Left renal pelvis (tissue), 4 donors: ENCODE measurements around the gene HOOK2. TPM values are rescaled to one million over a fixed set of nuclear protein-coding genes. Genes with fewer than 3 reads are reported as not detected.

Experiments used
- DNase-seq, 4 donors: peaks; one replicate each; pipeline ENCODE4 v3.0.0-alpha.2; 2013; ENCODE audit warnings: low read depth in 4 of 4, low spot score in 3 of 4
- polyA plus RNA-seq, 4 donors: library from polyadenylated mRNA; unstranded; fragments of 120-200 nt; gene quantifications; one replicate each; pipeline ENCODE4 v1.2.1, GENCODE V29; 2013; ENCODE audit not compliant: insufficient read length in 4 of 4

Gene HOOK2
- polyA plus RNA-seq, 4 donors: 17.8 to 90.4 (median 45.4) TPM

DNA sequence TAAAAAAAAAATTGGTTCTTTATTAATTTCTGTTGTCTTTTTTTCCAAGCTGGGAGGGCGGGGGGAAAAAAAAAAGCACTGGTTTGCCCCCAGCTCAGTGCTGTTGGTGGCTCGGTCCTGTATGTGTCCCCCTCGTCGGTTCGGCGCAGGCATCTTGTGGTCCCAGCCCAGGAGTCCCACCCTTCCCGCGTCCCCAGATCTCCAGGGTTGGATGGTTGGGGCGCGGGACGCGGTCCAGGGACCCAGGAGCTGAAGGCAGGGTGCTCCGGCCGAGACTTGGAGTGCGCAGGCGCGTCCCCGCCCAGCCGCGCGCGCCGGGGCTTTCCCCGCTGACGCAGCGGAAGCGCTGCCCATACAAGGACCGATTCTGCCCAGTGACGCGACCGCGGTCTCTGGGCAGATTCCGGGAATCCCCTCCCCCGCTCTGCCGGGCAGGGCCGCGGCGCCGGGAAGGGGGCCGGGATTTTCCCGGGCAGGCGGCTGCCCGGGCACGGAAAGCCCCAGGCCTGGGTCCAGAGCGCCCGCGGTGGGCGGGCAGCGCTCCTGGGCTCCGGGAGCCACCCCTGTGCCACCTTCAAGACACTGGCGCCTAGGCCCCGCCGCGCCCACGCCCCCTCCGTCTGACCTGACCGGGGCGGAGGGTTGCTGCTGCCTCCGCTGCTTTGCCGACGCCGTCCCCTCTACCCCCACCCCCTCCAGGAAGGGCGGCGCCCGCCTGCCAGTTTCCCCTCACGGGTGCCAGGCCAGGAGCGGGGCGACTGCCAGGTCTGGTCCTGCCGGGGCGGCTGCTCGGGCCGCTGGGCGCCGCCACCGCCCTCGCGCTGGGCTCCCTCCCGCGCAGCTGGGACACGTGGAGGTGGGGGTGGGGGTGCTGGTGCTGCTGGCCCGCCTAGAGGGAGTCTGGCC lies 18.2 kb upstream of the HOOK2 start:
- DNase-seq: peak in 2 of 4 donors; percentile 87 to 89

- DNase-seq: no peak
Measured at GRCh38 chr19:12792853-12793289, 17.5 kb upstream of the HOOK2 start.

DNA sequence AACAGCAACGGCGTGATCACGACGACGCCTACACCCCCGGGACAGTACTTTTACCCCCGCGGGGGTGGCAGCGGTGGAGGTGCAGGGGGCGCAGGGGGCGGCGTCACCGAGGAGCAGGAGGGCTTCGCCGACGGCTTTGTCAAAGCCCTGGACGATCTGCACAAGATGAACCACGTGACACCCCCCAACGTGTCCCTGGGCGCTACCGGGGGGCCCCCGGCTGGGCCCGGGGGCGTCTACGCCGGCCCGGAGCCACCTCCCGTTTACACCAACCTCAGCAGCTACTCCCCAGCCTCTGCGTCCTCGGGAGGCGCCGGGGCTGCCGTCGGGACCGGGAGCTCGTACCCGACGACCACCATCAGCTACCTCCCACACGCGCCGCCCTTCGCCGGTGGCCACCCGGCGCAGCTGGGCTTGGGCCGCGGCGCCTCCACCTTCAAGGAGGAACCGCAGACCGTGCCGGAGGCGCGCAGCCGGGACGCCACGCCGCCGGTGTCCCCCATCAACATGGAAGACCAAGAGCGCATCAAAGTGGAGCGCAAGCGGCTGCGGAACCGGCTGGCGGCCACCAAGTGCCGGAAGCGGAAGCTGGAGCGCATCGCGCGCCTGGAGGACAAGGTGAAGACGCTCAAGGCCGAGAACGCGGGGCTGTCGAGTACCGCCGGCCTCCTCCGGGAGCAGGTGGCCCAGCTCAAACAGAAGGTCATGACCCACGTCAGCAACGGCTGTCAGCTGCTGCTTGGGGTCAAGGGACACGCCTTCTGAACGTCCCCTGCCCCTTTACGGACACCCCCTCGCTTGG lies 16.9 kb upstream of the HOOK2 start:
- DNase-seq: no peak

GRCh38 chr19:12791345-12792050 lies 16.1 kb upstream of the HOOK2 start, which contains the start of gene JUNB:
TSS of gene JUNB (plus strand) at chr19:12791486. CDS start at chr19:12791772, 286 bp downstream.
- peak in 2 of 4 donors; percentile 80 to 85 for DNase-seq

DNA sequence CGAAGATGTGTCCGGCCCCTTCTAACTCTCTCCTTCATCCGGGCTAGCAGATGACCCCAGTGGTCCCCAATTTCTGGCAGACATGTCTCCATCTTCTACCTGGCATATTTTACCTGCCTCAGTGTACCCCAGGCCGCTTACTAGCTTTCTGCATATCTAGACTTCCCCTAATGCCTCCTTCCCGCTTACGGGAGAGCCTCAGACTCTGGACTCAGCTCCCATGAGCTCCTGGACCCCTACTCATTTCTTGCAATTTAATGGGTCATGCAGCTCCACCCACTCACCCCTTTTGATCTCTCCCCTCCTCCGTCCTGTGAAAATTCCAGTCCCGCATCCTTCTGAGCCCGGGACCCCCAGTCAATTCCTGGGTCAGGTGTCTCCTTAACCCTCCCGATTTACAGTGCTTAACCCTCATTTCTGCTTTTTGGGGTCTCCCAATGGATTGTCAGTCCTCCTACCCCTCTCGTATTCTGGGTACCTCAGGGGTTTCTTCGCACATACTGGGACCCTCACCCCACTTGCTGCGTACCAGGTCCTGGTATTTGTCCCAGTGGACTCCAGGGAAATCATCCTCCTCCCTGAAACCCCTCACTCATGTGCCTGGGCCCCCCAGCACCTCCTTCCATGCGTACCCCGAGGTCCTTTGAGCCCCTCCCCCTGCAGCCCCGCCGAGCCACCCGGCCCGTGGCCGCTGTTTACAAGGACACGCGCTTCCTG lies 15.4 kb upstream of the HOOK2 start:
- DNase-seq: no peak

DNA sequence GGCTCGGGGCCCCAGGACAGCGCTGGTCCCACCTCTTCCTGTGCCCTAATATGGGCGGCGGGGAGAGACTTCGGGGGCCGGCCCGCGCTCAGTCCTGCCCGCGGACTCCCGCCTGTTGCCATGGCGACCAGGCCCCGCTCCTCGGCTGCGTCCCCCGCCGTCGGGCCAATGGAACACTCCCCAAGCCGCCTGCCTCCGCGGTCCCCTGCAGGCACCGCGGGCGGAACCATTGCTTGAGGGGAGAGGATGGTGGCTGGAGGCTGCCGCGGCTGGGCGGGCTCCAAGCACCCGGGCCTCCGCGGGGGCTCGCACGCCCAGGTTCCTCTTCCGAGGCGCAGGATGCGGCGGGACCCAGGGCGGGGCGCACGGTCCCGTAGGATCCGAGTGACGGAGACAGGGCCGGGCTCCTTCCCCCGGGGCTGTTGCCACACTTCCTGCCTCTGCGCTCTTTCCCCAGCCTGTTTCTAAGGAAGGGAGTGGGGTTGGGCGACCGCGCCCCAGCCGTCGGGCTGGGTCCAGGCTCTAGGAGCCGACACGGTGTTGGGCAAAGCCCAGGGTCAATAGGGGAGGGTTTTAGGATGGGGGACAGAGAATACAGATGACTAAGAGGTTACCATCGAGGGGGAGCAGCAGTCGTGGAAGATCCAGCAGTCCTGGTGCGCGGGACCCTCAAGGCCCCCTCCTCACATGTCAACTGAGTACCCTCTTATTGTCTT lies 14.7 kb upstream of the HOOK2 start:
- DNase-seq: peak in 3 of 4 donors; percentile 84 to 92 (median 87)

DNA sequence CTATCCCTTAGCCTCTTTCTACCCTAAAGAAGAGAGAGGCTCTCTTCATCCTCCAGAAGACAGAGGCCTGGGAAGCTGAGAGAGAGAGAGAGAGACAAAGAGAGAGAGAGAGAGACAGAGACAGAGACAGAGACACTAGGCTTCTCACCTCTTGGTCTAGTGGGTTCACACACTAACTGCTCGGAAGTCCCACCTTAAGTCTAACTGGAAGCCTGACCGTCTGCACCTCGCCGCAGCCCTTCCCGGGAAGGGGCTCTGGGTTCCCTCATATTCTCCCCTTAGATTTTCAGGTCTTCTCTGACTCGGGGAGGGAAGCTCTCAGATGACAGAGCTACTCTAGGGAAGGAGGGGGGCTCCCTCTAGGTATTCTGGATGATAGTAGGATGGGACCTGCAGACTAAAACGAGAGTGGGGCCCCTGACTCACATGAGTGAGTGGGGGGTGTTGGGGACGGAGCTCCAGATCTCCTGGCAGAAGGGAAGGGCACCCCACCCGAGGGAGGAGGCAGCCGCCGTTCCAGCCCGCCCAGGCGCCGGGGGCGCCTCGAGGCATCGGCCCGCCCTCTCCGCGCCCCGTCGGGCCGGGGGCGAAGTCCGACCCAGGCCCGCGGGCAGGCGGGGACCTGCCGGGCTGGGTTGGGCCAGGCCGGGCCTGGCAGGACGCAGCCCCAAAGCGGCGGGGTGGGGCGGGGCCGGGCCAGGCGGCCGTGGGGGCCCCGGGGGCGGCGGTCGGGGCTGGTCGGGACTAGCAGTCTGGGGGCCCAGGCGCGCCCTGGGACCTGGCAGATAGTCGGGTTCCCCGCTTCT lies 13.9 kb upstream of the HOOK2 start:
- DNase-seq: no peak

DNA sequence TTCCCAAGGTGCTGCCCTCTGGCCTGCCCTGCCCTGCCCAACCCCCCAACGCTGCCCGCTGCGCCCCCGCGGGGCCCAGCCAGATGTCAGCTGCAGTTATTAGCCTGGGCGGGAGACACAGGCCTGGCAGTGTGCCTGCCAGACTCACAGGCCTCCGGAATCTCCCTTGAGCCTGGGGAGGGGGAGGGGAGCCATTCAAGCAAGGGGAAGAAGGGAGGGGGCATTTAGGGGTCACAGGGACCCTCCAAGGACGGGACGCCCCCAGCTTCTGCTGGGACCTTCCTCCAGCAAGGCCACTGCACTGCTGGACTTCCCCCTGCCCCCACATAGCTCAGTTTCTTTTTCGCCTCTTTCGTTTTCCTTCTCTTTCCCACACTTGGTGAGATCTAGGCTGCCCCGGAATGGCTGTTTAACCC lies 13.3 kb upstream of the HOOK2 start:
- DNase-seq: no peak

DNA sequence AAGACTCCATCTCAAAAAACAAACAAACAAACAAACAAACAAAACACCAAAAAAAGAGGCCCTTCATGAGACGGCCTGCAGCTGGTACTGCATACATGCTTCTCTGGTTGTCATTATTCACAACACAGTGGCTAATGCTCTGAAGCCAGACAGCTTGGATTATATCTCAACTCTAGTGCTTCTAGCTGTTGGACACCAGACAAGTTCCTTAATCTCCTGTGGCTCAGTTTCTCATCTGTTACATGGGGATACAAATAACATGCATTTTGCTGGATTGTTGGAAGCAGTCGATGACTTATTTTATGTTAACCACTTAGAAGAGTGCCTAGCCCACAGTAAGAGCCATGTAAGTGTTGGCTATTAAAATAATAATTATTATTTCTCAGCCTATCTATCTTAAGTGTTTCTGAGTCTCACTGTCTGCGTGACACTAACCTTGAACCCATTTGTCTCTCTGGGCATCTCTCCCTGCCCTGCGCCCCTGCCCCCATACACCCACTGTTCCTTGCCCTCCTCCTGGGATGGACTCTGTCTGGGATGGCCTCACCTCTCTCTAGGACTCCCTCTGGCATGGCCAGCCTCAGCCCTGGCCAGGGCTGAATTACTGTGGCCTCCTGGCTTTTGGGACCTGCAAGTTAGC lies 12.8 kb upstream of the HOOK2 start:
- no peak for DNase-seq

DNA sequence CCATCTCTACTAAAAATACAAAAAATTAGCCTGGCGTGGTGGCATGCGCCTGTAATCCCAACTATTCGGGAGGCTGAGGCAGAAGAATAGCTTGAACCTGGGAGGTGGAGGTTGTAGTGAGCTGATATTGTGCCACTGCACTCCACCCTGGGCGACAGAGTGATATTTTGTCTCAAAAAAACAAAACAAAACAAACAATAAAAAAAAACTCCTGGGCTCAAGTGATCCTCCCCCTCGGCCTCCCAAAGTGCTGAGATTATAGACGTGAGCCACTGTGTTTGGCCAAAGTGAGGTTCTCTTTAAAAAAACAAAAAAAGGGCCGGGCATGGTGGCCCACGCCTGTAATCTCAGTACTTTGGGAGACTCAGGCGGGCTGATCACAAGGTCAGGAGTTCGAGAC lies 12.1 kb upstream of the HOOK2 start:
- DNase-seq: no peak

DNA sequence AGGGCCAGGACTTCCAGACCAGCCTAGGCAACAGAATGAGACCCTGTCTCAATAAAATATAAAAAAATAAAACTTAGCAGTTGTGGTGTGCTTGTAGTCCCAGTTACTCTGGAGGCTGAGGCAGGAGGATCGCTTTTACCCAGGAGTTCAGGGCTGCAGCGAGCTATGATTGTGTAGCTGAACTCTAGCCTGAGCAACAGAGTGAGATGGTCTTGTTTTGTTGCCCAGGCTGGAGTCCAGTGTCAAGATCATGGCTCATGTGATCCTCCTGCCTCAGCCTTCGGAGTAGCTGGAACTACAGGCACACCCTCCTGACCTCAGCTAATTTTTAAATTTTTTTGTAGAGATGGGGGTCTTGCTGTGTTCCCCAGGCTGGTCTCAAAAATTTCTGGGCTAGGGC lies 11.6 kb upstream of the HOOK2 start:
- DNase-seq: no peak

GRCh38 chr19:12786141-12786870 lies 11.0 kb upstream of the HOOK2 start:
- DNase-seq: no peak

DNA sequence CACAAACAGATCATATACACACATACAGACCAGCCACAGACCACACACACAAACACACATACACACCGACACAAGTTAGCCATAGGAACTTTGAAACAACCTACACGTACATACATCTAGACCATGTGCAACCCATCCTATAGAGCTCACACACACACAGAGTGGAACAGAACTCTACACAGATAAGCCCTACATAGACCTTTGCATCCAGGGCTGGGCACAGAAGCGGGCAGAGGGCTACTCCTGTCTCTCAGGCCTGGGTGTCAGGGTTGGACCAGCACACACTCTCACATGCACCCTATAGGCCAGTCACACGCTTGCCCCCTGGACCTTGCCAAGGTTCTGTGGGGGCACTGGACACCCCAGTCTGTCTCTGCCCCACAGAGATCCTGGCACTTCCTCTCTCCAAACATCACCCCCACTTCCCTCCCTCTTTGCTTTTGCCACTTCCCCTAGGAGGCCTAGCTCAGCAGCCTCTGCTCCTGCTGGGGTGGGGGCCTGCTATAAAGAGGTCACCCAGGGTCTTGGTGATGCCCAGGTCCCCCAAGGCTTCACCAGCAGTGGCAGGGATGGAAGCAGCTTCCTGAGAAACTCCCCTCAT lies 10.2 kb upstream of the HOOK2 start:
- no peak for DNase-seq

- DNase-seq: no peak
Measured at GRCh38 chr19:12784871-12785430, 9.6 kb upstream of the HOOK2 start.

DNA sequence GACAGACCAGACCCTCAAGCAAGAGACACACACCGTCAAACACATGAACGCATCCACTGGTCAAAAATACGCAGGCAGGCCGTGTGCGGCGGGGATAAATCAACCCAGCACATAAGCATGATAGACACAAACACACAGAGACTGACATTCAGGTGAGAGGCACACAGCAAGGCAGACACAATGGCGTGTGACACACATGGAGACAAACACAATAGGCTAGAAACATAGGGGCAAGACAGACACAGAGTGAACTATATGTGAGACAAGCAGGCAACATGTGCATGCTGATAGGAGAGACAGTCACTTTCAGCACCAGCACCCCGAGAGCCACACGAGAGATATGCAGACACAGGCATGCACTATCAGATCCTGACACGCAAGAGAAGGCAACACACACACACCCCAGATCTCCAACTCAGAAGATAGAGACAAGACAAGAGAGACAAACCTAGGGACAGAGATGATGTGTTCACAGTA lies 9.1 kb upstream of the HOOK2 start:
- no peak for DNase-seq

DNA sequence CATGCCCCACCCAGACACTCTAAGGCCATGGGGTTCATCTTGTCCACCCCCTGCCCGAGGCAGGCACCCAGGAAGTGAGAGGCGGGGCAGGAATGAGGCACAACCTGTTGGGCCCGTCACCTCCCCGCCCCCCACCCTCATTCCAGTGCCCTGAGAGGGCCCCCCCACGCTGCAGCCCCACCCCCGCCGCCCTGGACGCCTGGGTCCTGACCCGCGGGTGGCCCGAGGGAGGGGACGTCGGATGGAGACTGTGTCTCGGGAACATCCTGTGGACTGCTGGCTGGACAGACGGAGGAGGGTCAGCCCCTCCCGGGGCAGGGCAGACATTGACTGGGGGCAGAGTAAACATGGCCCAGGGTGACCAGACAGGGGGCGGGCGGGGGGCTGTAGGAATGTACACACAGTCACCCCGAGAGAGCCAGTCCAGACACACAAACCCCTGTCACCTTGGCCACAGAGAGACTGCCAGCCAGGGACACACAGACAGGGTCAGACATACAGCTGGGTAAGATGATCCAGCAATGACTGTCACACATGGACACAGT lies 8.6 kb upstream of the HOOK2 start:
- DNase-seq: no peak
